Measurements from ENCODE around the gene SCARF2.

DNA sequence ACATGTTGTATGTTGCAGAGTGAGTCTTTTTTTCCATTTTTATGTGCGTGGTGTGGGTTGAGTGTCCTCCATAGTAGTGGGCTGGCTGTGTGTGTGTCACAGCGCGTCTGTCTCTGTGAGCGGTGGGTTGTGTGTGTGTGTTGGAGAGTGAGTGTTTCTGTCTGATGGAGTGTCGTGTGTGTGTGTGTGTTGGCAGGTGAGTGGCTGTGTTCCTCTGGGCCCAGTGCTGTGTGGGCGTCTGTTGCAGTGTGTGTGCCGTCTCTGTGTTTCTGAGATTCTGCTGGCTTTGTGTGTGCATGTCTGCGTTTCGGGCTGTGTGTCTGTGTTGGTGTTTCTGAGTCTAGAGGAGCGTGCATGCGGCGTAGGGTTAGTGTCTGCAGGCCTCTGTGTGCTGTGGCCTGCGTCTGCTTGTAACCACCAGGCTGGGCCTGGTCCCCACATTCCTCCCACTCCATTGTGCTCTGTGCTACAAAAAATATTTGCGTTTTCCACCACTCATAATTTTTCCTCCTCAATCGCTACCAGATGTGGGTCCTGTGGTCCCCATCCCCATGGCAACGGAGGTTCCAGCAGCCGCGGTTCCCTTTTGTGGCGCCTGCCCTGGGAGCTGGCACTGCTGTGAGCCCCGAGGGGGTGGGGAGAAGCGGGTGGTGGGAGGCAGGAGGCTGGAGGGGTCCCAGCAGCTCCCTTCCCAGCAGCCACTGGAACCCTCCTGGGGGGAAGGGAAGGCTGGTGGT lies 15.2 kb downstream of the SCARF2 start:
- TF ChIP-seq CTCF (IDR thresholded peaks at IDR 0.05; ENCODE audit: low read depth, low read length, missing input control) (no peak), FOXA2 (IDR thresholded peaks at IDR 0.05) (no peak), REST (IDR thresholded peaks at IDR 0.05) (no peak), YY1 (IDR thresholded peaks at IDR 0.05) (no peak), GABPA (IDR thresholded peaks at IDR 0.05 in 1 of 2, conservative IDR thresholded peaks at IDR 0.05 in 1 of 2) (no peak)
- TF ChIP-seq, protein P1, sequence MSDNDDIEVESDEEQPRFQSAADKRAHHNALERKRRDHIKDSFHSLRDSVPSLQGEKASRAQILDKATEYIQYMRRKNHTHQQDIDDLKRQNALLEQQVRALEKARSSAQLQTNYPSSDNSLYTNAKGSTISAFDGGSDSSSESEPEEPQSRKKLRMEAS (IDR thresholded peaks at IDR 0.05) = no peak
